Cardiac atrium fibroblast (primary cell): ENCODE measurements around the gene CASP1. TPM values are rescaled to one million over a fixed set of nuclear protein-coding genes. Genes with fewer than 3 reads are reported as not detected.

Experiments used
- total RNA-seq: library from RNA; depleted of rRNA; stranded (reverse); fragments of >200 nt; gene quantifications from 2 replicates; pipeline ENCODE4 v1.2.3, GENCODE V29; 2015

The CASP1 gene
- 8.4 and 12.3 TPM in 2 replicates for total RNA-seq

GRCh38 chr11:105034813-105035620 lies at the start of gene CASP1:
TSS of gene CASP1 (minus strand) at chr11:105035144. CDS start at chr11:105035113, 31 bp downstream.

GRCh38 chr11:105044557-105045524 lies 9.9 kb upstream of the CASP1 start, which contains the start of gene CARD16:
TSS of gene CARD16 (minus strand) at chr11:105045335. CDS start at chr11:105045297, 38 bp downstream.

DNA sequence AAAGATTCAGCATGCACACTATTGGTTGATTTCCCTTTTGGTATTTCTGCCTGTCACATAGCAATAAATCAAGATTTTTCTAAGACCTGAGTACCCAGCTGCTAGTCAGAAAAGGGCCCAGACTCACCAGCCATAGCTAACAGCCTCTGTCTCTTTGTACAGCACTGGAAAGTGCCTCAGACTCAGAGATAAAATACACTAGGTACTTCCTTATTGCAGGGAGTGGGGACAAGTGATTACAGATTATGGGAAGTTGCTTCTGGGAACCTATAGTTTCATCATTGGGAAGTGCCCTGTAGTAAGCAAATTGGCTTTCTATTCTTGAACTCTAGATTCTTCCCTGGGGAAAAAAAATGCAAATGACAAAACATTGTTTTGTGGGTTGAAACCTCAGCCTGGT lies 11.9 kb downstream of the CASP1 start, which contains the start of gene CASP5:
Gene CASP5 (minus strand): TSS at position 166 of the 400 bp plus-strand sequence. CDS start 32 bp downstream, at position 134.

Other genes with a start within 250 kb of the CASP1 start
- not detected in 2 replicates for gene CASP12, start 136.7 kb downstream of the CASP1 start, total RNA-seq
- 123 and 138 TPM in 2 replicates for gene CASP4, start 66.6 kb downstream of the CASP1 start, total RNA-seq
- not detected in 2 replicates for gene CASP5, start 12.0 kb downstream of the CASP1 start, total RNA-seq
- 29.1 and 44.1 TPM in 2 replicates for gene CARD16, start 10.2 kb upstream of the CASP1 start, total RNA-seq
- not detected in 2 replicates for gene CARD18, start 104.6 kb upstream of the CASP1 start, total RNA-seq